22Rv1 (cell line): ENCODE results near the gene ANKS1A.

Source experiments
- CTCF ChIP-seq: fragments of 450-650 bp; IDR thresholded peaks from 2 replicates; pipeline ENCODE4 v1.5.1; 2017; ENCODE audit warnings: mild to moderate bottlenecking
- ZFX ChIP-seq: fragments of 450-650 bp; IDR thresholded peaks from 2 replicates; pipeline ENCODE4 v1.6.1; 2017; ENCODE audit warnings: antibody characterized with exemption, borderline replicate concordance

DNA sequence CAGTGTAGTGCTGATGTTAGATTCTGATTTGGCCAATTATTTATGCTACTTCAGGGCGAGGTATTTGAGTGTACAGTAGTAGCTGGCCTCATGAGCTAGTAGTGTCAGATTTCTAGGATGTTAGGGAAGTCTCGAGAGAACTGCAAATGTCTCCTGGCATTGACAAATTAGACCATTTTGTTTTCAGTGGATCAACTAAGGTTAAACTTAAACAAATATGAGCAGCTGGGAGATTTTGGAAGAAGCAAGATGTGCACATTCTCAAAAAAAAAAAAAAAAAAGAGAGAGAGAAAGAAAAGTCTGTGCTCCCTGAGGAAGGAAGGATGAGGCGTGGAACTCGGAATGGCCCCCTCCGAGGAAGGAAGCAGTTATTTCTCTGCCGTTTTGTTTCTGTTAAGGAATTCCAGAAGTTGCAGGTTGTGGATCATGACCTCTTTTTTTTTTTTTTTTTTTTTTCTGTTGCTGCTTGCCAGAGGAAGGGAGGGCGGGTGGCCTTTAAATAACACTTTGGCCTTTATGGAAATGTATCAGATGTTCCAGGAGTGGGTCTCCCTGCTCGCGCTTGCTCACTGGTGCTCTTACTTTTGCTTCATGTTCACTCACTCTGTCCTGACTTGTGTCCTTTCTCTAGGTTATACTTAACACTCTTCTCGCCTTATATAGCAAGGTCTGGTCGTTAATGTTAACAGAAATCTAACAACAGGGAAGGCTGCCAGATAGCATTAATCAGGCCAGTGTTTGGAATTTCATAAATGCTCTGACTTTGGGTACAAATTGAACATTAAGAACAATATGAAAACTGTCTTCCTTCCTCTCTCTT lies 127.7 kb downstream of the ANKS1A start:
- TF ChIP-seq CTCF (no peak), ZFX (no peak)
